HG02885 (cell line): ENCODE results near the gene XRCC1.

Experiments used
- ATAC-seq: cut with Tn5 transposase; IDR thresholded peaks from one replicate; pipeline ENCODE4 v1.9.1; 2021; ENCODE audit warnings: mild to moderate bottlenecking; ENCODE audit not compliant: unreplicated experiment, poor library complexity

Gene XRCC1

GRCh38 chr19:43498233-43498842 is 77.0 kb downstream of the XRCC1 start:
- no peak for ATAC-seq

- no peak for ATAC-seq
These were observed 78.4 kb downstream of the XRCC1 start for GRCh38 chr19:43496960-43497359.

- ATAC-seq: no peak
These were observed 80.2 kb downstream of the XRCC1 start for GRCh38 chr19:43495082-43495481.
